NCI-H146 (cell line): ENCODE measurements around the gene TAPBP.
A peak's percentile ranks its signal among the peaks of the same experiment; 100 is the strongest.
"Not testable (repeated sequence)": the region's sequence is repeated elsewhere in the genome, so short reads cannot be mapped to it uniquely, and the experiment has no call there.

Source experiments
- DNase-seq: peaks from one replicate; lab custom pipeline; 2025; lab: John Stamatoyannopoulos, UW

Gene TAPBP

GRCh38 chr6:33276581-33276863, 37.4 kb downstream of the TAPBP start:
- no peak for DNase-seq

- DNase-seq = not testable (repeated sequence)
Measured at GRCh38 chr6:33275795-33276580, 37.9 kb downstream of the TAPBP start.

GRCh38 chr6:33273924-33274902, 39.7 kb downstream of the TAPBP start:
- DNase-seq = no peak

GRCh38 chr6:33273129-33273923, 40.6 kb downstream of the TAPBP start:
- DNase-seq = no peak

GRCh38 chr6:33272275-33273128, 41.4 kb downstream of the TAPBP start:
- no peak for DNase-seq

GRCh38 chr6:33271468-33272274, 42.2 kb downstream of the TAPBP start, which contains the start of the genes RPS18 and VPS52:
Gene RPS18 (plus strand): TSS chr6:33272075. CDS start chr6:33272120, 45 bp downstream.
Gene VPS52 (minus strand): TSS chr6:33271876. CDS start chr6:33271675, 201 bp downstream.
- peak; percentile 98 for DNase-seq

GRCh38 chr6:33271117-33271467, 42.8 kb downstream of the TAPBP start:
- no peak for DNase-seq

GRCh38 chr6:33264015-33264414, 49.9 kb downstream of the TAPBP start:
- DNase-seq = no peak

GRCh38 chr6:33262490-33262889, 51.4 kb downstream of the TAPBP start:
- not testable (repeated sequence) for DNase-seq

GRCh38 chr6:33259032-33259431, 54.8 kb downstream of the TAPBP start:
- no peak for DNase-seq

GRCh38 chr6:33254591-33254990, 59.3 kb downstream of the TAPBP start:
- DNase-seq = no peak

GRCh38 chr6:33252759-33253158, 61.1 kb downstream of the TAPBP start:
- no peak for DNase-seq

- no peak for DNase-seq
Measured at GRCh38 chr6:33251395-33252012, 62.4 kb downstream of the TAPBP start.

- no peak for DNase-seq
Measured at GRCh38 chr6:33250731-33251130, 63.1 kb downstream of the TAPBP start.

GRCh38 chr6:33249732-33250630, 63.9 kb downstream of the TAPBP start:
- DNase-seq = no peak
